Right ventricle myocardium inferior (tissue), 1 donor: ENCODE measurements around the gene PAX6. TPM values are rescaled to one million over a fixed set of nuclear protein-coding genes. Genes with fewer than 3 reads are reported as not detected.

ENCODE experiments used
- ATAC-seq: fragments of 200-7000 bp; cut with Tn5 transposase; one replicate; pipeline ENCODE4 v1.9.1; 2020; ENCODE audit warnings: mild to moderate bottlenecking, moderate library complexity
- DNase-seq: peaks from one replicate; pipeline ENCODE4 v3.0.0; 2021; ENCODE audit errors: missing footprints
- intact Hi-C: fragments of 100-400 bp; cut with DNase I; formaldehyde crosslinking; loops from one replicate; pipeline ENCODE4 v1.11.0; 2022
- total RNA-seq: library from RNA; stranded (reverse); fragmentation: NEBNext Ultra II Directional; extraction: Animal tissue kit (Norgen Biotek cat#: 25700); gene quantifications from one replicate; pipeline ENCODE4 v1.2.1, GENCODE V29; 2021
- donor health status: DM: no; HTN: yes; CAD: no; lungs with severe emphysema.

The PAX6 gene
- total RNA-seq, 1 donor from 2014 or later: not detected

GRCh38 chr11:31801298-31801702 lies 9.8 kb downstream of the PAX6 start:
- no peak for DNase-seq
- no peak for ATAC-seq
- intact Hi-C loops: no loop called here

GRCh38 chr11:31800398-31801265 lies 10.5 kb downstream of the PAX6 start:
- intact Hi-C loops: no loop called here
- peak; percentile 18 for DNase-seq

GRCh38 chr11:31799435-31800397 lies 11.4 kb downstream of the PAX6 start:
- DNase-seq (no peak), ATAC-seq (no peak)
- intact Hi-C loops: no loop called here

More at GRCh38 chr11:31800398-31801265, 10.5 kb downstream of the PAX6 start:
- no peak for ATAC-seq

- intact Hi-C loops: no loop called here
- no peak for DNase-seq
- ATAC-seq: peak; percentile 28
Observed at GRCh38 chr11:31798554-31799434, 12.3 kb downstream of the PAX6 start.

GRCh38 chr11:31798057-31798553 lies 13.0 kb downstream of the PAX6 start:
- intact Hi-C loops: no loop called here
- DNase-seq (no peak), ATAC-seq (no peak)

- intact Hi-C loops: no loop called here
- ATAC-seq: no peak
- no peak for DNase-seq
Observed at GRCh38 chr11:31797190-31798056, 13.7 kb downstream of the PAX6 start.

- ATAC-seq: no peak
- intact Hi-C loops: no loop called here
- no peak for DNase-seq
Observed at GRCh38 chr11:31796499-31797189, 14.5 kb downstream of the PAX6 start.

- no peak for DNase-seq
- no peak for ATAC-seq
- intact Hi-C loops: no loop called here
Observed at GRCh38 chr11:31795706-31796498, 15.2 kb downstream of the PAX6 start.

- DNase-seq (no peak), ATAC-seq (no peak)
- intact Hi-C loops: no loop called here
Observed at GRCh38 chr11:31794548-31794947, 16.6 kb downstream of the PAX6 start.

GRCh38 chr11:31793264-31793663 lies 17.9 kb downstream of the PAX6 start:
- no peak for DNase-seq
- intact Hi-C loops: no loop called here
- no peak for ATAC-seq

GRCh38 chr11:31792456-31792855 lies 18.7 kb downstream of the PAX6 start:
- intact Hi-C loops: no loop called here
- ATAC-seq (no peak), DNase-seq (no peak)

- ATAC-seq: no peak
- intact Hi-C loops: no loop called here
- no peak for DNase-seq
Observed at GRCh38 chr11:31792036-31792435, 19.1 kb downstream of the PAX6 start.

- intact Hi-C loops: no loop called here
- ATAC-seq: no peak
- DNase-seq: no peak
Observed at GRCh38 chr11:31790649-31791048, 20.5 kb downstream of the PAX6 start.

GRCh38 chr11:31788085-31788484 lies 23.0 kb downstream of the PAX6 start:
- intact Hi-C loops: no loop called here
- no peak for DNase-seq

GRCh38 chr11:31786996-31787685 lies 24.0 kb downstream of the PAX6 start:
- ATAC-seq (no peak), DNase-seq (no peak)
- intact Hi-C loops: no loop called here

More at GRCh38 chr11:31788085-31788484, 23.0 kb downstream of the PAX6 start:
- no peak for ATAC-seq

GRCh38 chr11:31784611-31785010 lies 26.5 kb downstream of the PAX6 start:
- ATAC-seq: no peak
- DNase-seq: no peak
- intact Hi-C loops: no loop called here
